Liver (tissue), 3 donors: ENCODE measurements around the gene MTM1.

Experiments used
- TAF1 ChIP-seq: conservative IDR thresholded peaks from 2 replicates; pipeline ENCODE4 v1.6.1; 2016; ENCODE audit warnings: antibody characterized with exemption, mild to moderate bottlenecking
- YY1 ChIP-seq: IDR thresholded peaks from 2 replicates; pipeline ENCODE4 v1.6.1; 2016; ENCODE audit warnings: antibody characterized with exemption, mild to moderate bottlenecking
- TF ChIP-seq, protein P1 (sequence below): fragments of 150-350 bp; IDR thresholded peaks from 2 replicates; pipeline ENCODE4 v1.5.1; 2017; ENCODE audit warnings: improper control_type of control experiment, low read depth, low read length; ENCODE audit not compliant: missing input control
- donor health status: healthy.
- donor health status: healthy.

DNA sequence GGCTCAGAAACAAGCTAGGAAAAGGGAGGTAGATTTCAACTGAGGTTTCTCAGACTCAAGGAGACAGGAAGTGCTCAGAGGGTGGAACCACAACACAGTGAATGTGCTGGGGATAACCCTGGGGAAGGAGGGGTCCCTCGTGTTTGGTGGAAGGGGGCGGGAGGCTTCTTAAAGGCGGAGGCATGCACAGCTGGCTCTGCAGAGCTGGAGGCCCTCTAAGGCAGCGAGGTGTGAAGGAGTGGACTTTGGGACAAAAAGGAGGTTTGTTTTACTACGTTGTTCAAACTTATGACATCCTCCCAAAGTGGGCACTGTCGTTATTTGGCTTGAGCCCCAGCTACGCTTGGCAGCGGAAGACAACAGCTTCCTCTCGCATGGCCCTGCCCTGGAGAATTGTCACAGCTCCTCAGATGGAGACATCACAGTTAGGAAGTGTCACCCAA is 21.7 kb upstream of the MTM1 start:
- TF ChIP-seq, protein P1, sequence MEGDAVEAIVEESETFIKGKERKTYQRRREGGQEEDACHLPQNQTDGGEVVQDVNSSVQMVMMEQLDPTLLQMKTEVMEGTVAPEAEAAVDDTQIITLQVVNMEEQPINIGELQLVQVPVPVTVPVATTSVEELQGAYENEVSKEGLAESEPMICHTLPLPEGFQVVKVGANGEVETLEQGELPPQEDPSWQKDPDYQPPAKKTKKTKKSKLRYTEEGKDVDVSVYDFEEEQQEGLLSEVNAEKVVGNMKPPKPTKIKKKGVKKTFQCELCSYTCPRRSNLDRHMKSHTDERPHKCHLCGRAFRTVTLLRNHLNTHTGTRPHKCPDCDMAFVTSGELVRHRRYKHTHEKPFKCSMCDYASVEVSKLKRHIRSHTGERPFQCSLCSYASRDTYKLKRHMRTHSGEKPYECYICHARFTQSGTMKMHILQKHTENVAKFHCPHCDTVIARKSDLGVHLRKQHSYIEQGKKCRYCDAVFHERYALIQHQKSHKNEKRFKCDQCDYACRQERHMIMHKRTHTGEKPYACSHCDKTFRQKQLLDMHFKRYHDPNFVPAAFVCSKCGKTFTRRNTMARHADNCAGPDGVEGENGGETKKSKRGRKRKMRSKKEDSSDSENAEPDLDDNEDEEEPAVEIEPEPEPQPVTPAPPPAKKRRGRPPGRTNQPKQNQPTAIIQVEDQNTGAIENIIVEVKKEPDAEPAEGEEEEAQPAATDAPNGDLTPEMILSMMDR = no peak
- no peak for TF ChIP-seq TAF1
- TF ChIP-seq YY1 = no peak
